ENCODE measurements around the gene MT1A. TPM values are rescaled to one million over a fixed set of nuclear protein-coding genes. Genes with fewer than 3 reads are reported as not detected.

Gene MT1A
- total and polyA plus RNA-seq, 2 of the 8 experiments (the other 6 are each of a cell fraction or from before 2014, with no cell fraction given) = not detected

GRCh38 chr16:56684926-56685590 lies 46.6 kb downstream of the MT1A start:
- H3K14ac ChIP-seq (ENCODE audit: insufficient read length) = no peak overlapping the region
- H3K4me2 ChIP-seq (ENCODE audit: insufficient read depth in 1 of 2, low read depth in 2 of 2, low read length in 2 of 2) = no peak overlapping the region; a peak in 1 of 4 replicates
- no peak overlapping the region for H2AK5ac ChIP-seq (ENCODE audit: low read depth, low read length)
- no peak for DNase-seq (ENCODE audit: low read depth in 1 of 2, low spot score in 2 of 2)
- no peak overlapping the region for H3K4me3 ChIP-seq (ENCODE audit: extremely low read depth in 1 of 4, insufficient read depth in 2 of 4, low read depth in 3 of 4, low read length in 4 of 4)
- H2BK12ac ChIP-seq (ENCODE audit: low read depth, low read length) = no peak overlapping the region
- no peak overlapping the region for H3K18ac ChIP-seq (ENCODE audit: extremely low read depth, low read length)
- no peak overlapping the region for H2BK20ac ChIP-seq (ENCODE audit: low read length)
- H3K36me3 ChIP-seq (ENCODE audit: control insufficient read depth in 2 of 4, insufficient read depth in 4 of 4, low read length in 3 of 4) = peaks cover 0 to 3% (median 0%) of the 10 kb centered on the region in 4 experiments; a peak in 1 of 8 replicates
- H3K79me2 ChIP-seq (ENCODE audit: control insufficient read depth in 1 of 2, insufficient read depth in 2 of 2, low read length in 2 of 2) = no peaks in the 10 kb centered on the region
- H3K79me1 ChIP-seq (ENCODE audit: low read depth, low read length) = no peaks in the 10 kb centered on the region; the same call in 1 of the 2 replicates
- no peak overlapping the region for H3K23ac ChIP-seq (ENCODE audit: insufficient read length)
- peaks cover 10% of the 10 kb centered on the region for H3K23me2 ChIP-seq (ENCODE audit: low read depth, low read length)
- no peak overlapping the region for H3K9ac ChIP-seq (replicated peaks in 1 of 4; ENCODE audit: extremely low read depth in 1 of 4, low read depth in 3 of 4, low read length in 3 of 4)
- peaks cover 0 to 1% of the 10 kb centered on the region in 2 experiments for H4K20me1 ChIP-seq (replicated peaks in 1 of 2; ENCODE audit: control insufficient read depth in 1 of 2, insufficient read depth in 2 of 2, low read length in 2 of 2)
- H4K5ac ChIP-seq (ENCODE audit: insufficient read length, low read depth, low read length) = no peak overlapping the region
- no peak overlapping the region for H2BK120ac ChIP-seq (replicated peaks; ENCODE audit: low read depth, low read length)
- WGBS, 2 experiments (ENCODE audit: extremely low coverage in 1 of 2, insufficient coverage in 1 of 2, insufficient read length in 1 of 2, insufficient replicate concordance in 2 of 2, low coverage in 1 of 2, low lambda C conversion rate in 2 of 2, missing lambda C conversion rate in 1 of 2) = 83% methylated on average over 4 of the region's 4 CpGs; no CpG with 5 or more reads in 1 of the 2 experiments
- FAIRE-seq = no peak
- TF ChIP-seq TAF7 (optimal IDR thresholded peaks at IDR 0.05; ENCODE audit: borderline replicate concordance, low read depth, low read length) (no peak), KDM4A (IDR thresholded peaks at IDR 0.05; ENCODE audit: low read depth, low read length, severe bottlenecking) (no peak), CTBP2 (IDR thresholded peaks at IDR 0.05; ENCODE audit: borderline replicate concordance, insufficient read depth, insufficient read length, low read length) (no peak), EGR1 (IDR thresholded peaks at IDR 0.05; ENCODE audit: borderline replicate concordance, low read depth, low read length) (no peak), TBP (IDR thresholded peaks at IDR 0.05; ENCODE audit: low read depth, low read length) (no peak), HDAC6 (IDR thresholded peaks at IDR 0.05; ENCODE audit: low read depth, low read length) (no peak), BCL11A (IDR thresholded peaks at IDR 0.05; ENCODE audit: low read depth in 2 of 2, low read length in 2 of 2) (no peak)
- no peak overlapping the region for H4K8ac ChIP-seq (ENCODE audit: extremely low read depth, insufficient read depth, low read length)
- POLR2A ChIA-PET (ENCODE audit: partially characterized antibody) = interaction anchor here (1.1 to 12.9 kb wide), 9 partner anchors 9 to 262 kb away, joined by 3 to 205 read pairs (median 11); partner anchors contain the start of genes MT1A, MT1E, MT1G and MT1H
- no peak overlapping the region for H2BK15ac ChIP-seq (ENCODE audit: low read length)
- H4K91ac ChIP-seq (replicated peaks; ENCODE audit: insufficient read length, low read length) = no peak overlapping the region
- peaks cover 0 to 19% (median 8%) of the 10 kb centered on the region in 4 experiments; a peak in 6 of 7 replicates for H3K4me1 ChIP-seq (replicated peaks in 1 of 4; ENCODE audit: control insufficient read depth in 3 of 4, insufficient read depth in 4 of 4, low read length in 3 of 4)
- H3K4ac ChIP-seq (replicated peaks; ENCODE audit: insufficient read length, low read depth, low read length) = no peak overlapping the region
- no peaks in the 10 kb centered on the region for H3K9me3 ChIP-seq (ENCODE audit: insufficient read depth in 2 of 2, low read depth in 1 of 2, low read length in 1 of 2)
- CTCF ChIA-PET (ENCODE audit: partially characterized antibody) = interaction anchor here (0.6 to 4.5 kb wide), 4 partner anchors 11 to 184 kb away, joined by 3 to 37 read pairs (median 5); no protein-coding TSS in a partner anchor
- H3K27me3 ChIP-seq (replicated peaks in 1 of 4; ENCODE audit: control insufficient read depth in 3 of 4, extremely low read depth in 1 of 4, insufficient read depth in 3 of 4, low read length in 3 of 4) = peaks cover 0 to 34% (median 19%) of the 10 kb centered on the region in 4 experiments; a peak in 5 of 7 replicates
- H2AFZ ChIP-seq (ENCODE audit: low read length) = no peak overlapping the region
- H3K27ac ChIP-seq (ENCODE audit: low read depth, low read length) = no peak overlapping the region
- no peak overlapping the region for H3K56ac ChIP-seq (replicated peaks; ENCODE audit: insufficient read length, low read depth, low read length)
- H2BK5ac ChIP-seq (ENCODE audit: low read depth, low read length) = no peak overlapping the region

Measured in H1 (cell line).